NCI-H2196 (cell line): Measurements from ENCODE around the gene TGFBR2.

ENCODE experiments used
- DNase-seq: peaks from one replicate; lab custom pipeline; 2025; ENCODE audit not compliant: unreplicated experiment; lab: John Stamatoyannopoulos, UW

Gene TGFBR2

DNA sequence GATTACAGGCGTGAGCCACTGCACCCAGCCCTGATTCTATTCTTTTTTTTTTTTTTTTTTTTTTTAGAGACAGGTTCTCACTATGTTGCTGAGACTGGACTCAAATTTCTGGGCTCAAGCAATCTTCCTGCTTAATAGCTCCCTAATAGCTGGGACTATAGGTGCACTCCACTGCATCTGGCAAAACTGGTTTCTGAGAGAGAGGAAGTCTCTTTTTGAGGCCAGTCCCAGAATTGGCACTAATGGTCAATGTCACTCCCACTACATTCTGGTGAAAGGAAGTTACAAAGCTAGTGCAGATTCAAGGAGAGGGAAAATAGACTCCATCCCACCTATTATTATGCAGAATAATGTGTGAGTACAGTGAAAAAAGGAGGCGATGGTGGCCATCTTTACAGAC lies 5.8 kb upstream of the TGFBR2 start:
- no peak for DNase-seq

DNA sequence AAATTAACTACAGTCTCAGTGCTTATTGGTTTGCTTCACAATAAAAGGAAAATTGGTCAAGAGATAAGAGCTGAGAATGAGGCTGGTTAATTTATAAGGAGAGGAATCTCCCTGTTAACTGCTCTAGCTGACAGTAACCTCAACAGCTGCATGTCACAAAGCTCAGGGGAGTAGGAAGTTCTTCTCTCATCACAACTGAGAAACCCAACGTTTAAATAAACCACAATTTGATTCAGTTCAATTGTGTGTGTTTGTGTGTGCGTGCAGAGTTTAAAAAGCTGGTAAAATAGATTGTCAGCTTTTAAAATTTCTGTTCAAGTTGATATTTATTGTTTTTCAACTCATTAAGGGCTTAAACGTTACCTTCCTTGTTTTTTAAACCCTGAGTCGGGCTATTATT lies 3.5 kb upstream of the TGFBR2 start:
- DNase-seq: no peak

DNA sequence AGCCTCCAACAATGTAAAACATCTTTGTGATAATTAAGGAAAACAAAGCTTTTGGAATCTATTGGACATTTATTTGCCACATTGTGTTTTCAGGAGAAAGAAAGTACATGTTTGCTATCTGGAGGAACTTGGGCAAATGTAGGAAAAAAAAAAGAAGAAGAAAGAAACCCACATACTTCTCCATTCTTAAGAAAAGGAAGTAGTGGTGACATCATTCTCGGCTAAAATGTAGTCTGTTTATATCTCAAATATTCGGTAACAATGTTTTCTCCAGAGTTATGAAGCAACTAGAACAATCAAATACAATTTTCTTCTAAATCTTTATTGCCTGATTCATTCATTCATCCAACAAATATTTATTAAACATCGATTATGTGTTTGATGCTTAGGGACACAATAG lies 2.3 kb upstream of the TGFBR2 start:
- no peak for DNase-seq

DNA sequence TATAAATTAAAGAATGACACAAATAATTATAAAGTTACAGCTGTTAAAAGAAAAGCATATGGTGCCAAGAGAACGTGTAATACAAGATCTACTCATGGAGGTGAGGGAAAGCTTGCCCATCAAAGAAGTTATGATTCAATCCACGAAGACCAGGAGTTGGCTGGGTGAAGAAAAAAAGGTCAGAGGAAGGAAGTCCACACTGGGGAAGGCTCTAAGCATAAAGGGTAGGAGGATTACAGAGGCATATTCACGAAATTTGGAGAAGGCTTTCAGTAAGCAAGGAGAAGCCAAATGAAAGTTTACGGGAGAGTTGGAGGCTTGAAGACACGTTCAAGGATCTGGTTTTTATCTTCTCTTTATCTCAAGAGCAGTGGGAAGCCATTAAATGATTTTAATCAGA lies 1.8 kb upstream of the TGFBR2 start:
- no peak for DNase-seq

DNA sequence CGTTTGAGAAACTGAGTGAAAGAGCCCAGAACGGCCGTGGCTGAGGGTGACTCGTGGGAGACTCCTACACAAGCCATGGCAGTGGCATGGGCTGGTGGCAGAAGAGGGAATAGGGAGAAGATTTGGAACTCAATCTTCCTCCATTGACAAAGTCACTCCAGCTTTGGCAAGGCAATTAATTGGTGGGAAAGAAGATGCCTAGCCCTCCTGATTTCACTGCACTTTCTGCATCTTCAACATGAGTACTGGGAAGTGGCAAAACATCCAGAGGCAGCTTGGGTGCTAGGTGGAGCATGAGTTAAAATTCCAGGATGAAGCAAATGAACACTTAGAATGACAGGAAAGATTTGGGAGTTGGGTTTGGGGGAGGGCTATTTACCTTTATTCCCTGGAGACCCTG lies 1.4 kb upstream of the TGFBR2 start:
- no peak for DNase-seq

DNA sequence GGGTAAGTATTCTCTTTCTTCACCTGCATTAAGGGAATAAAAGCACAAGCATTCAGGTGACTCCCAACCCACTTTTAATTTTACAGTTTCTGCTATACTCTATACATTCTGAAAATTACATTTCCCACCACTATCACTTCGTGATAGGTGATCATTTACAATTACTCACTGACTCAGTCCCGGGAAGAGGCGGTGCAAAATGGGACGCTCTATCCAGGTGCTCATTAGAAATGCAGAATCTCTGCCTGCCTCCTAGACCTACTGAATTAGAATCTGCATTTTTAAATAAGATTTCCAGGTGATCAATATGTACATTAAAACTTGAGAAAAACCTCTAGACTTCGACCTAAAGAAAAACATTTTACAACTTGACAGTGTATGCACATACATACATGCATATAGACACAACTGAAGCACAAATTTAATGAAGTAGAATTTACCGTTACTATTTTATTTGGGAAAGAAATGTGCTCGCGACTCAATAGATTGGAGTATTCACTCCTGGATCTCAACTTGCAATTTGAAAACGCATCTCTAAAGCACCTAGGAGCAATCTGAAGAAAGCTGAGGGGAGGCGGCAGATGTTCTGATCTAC lies 598 bp upstream of the TGFBR2 start:
- no peak for DNase-seq

DNA sequence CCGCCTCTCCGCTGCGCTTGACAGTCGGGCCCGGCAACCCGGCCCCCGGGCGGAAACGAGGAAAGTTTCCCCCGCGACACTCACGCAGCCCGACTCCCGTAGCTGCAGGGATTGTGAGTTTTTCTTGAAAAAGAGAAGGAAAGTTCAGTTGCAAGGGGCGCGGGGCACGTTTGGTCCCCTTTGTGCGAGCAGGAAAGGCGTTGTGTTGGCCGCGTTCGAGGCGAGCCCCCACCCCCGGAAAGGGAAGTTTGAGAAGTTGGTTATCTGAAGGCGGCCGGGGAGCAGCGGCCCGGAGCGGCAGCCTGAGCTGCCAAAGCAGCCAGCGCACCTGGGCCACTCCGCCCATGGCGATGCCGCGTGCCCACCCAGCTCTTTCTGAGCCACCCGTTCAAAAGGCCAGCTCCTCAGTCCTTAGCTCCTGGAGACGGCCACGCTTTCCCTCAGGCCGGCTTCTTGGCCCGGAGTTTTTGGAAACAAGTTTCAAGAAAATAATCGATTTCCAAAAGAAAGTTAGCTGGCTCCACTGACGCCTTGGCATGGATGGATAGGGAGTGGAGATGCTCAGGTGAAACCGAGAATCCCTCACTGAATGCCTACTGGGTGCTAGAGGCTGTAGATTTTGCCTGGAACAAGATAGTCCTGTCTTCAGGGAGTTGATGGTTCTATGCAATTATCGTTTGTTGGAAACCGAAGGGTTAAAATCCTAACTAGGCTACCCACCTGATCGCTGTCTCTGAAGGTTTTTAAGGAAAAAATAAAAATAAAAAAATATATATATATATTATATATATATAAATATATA lies 832 bp downstream of the TGFBR2 start:
- DNase-seq: no peak

DNA sequence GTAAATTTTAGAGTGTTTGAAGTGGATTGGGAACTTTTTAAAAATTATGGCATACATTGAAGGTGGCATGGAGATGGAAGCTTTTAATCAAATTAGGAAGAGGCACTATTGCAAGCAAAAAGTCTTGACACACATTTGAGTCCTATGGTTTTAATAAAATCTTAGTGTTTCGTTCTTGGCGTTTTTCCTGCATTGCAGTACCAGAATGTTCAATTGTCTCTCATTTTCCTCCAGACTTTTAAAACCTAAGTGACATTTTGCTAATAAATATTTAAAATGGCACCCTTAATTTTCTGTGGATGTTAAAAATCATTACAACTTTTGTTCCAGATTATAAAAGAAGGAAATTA lies 2.2 kb downstream of the TGFBR2 start:
- DNase-seq: no peak

DNA sequence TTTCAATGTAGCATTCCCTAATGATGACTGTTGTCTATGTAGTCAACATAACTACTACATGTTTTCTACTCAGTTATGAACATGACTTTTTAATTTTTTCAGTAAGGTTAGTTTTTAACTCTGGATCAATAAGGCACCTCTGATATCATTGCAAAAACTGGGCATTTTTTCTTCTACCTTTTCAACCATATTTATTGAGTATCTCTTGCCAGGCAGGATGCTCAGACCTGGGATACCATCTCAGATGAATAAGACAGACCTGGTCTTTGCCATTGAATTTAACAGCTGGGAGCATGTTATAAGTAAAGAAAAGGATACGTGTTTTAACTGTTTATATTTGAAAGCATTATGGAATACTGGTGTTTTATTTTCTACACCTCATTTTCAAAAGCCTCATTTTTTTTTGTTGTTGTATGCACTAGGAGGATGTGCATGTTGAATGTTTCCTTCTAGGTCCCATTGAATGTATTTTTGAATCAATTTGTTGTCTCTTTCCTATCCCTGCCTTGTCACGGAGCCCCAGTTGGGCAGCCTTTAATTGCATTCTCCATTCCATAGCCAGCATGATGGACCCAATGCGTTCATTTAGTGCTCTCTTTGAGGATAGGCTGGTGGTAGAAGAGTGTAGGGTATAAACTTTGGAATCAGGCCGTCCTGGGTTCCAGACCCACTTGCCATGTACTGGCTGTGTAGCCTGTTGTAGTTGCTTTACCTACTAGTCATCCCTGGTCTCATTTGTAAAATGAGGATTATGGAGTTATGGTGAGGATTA lies 3.7 kb downstream of the TGFBR2 start:
- no peak for DNase-seq

DNA sequence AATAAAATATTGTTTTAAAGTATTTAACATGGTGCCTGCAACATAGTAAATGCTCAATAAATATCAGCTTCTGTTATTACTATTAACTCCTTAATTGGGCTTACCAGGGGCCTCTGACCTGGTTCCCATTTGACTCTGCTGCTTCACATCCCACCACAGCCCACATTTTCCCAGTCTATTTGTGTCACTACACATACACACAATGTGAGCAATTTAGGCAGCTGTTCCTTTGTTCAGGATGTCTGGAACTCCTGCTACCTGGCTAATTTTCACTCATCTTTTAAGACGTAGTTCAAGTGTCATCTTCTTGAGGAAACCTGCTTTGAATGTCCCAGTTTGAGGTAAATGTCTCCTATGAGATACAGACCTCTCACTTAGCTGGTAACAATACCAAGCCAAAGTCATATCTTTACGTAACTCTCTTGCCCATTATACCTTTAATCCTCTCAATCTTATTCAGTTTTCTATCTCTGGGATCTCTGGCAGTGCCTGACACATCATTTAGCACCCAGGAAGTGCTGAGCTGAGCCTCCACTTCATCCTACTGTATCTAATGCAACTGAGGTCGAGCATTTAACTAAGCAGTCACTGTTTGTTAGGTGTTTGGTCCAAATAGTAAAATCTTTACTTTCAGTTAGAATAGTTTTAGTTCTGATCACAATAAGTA lies 4.4 kb downstream of the TGFBR2 start:
- no peak for DNase-seq

DNA sequence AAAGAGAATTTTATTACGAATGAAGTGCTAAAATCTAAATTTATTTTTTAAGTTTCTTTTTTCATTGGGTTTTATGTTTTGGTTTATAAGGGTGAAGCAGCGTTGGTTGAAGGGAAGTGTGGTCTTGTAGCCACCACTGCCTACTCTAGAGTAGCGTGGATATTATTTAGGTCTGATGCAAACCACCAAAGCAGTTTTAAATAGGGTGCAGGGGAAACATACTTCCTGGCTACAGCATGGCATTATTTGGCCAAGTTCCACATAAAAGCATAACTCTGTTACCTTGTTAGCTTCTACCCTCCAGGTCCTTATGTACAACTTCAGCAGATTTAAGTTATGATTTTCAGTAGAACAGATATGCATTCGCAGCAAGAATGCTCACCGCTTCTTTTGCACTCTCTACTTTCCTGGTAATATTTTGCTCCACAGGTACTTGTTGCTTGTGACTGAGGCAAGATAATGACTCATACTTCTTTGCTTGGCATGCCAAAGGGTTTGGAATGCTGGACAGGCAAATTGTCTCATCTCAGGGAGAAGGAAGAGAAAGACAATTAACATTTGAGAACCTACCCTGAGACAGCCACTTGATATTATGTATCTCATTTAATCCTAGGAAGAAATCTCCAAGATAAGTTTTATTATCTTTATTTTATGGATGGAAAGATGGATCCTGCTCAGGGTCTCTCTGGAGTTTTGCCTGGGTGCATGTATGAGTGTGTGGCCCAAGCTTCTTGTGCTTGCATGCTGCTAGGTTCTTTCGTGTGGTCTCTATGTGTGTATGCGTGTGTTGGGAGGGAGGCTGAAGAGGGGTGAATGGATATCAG lies 5.4 kb downstream of the TGFBR2 start:
- DNase-seq: no peak

DNA sequence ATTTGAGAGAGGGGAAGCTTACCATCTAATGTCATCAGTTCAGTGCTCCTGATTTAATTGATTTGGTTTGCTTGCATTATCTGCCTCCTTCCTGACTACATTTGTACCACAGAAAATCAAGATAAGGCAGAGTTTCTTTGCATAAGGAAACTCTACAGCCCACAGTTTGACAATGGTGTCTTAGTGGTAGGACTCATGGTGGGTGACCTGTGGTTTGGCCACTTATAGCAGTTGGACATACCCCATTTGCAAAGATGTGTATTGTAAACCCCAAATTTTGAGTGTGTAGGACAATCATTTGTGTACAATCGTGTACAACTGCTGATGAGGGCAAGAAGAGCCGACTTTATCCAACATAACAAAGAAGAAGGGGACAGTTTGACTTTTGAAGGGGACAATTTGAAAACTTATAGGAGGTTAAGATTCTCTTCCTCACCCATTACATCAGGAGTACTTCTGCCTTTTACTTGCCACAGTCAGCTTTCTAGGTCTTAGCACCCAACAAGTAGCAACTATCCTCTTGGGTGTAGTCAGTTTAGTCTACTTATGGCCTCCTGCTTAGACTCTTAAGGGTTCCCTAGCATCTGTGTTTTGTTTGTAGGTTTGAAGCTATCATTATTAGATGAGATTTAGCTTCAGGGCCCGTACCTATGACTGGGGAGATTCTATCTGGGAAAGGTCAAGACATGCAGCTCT lies 6.2 kb downstream of the TGFBR2 start:
- no peak for DNase-seq

DNA sequence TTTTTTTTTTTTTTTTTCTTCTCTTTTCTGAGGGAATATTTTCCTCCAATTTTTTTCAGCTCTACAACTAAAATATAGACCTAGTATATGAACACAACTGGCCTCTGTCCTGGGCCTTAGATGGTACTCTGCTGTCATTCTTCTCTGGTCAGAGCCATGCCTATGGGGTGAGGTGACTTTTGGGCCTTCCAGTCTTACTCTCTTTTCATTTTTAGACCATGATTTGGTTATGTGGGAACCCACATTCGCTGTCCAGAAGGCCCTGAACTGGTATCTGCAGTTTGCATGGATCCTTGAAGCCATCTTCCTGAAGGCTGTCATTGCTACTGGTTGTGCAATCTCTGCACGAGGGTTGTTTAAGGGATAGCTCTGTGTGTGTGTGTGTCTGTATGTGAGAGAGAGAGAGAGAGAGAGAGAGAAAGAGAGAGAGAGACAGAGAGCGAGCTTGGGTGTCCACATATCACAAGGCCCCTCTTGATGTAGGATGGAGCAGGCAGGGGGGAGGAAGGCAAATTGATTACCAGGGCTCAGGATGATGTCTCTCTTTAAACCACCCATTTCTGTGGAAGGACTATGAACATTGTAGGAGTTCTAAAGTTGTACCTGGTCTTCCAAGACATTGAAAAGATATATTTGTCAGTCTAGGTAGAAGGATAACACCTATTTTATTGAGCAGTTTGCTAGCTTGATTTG lies 6.9 kb downstream of the TGFBR2 start:
- DNase-seq: no peak

DNA sequence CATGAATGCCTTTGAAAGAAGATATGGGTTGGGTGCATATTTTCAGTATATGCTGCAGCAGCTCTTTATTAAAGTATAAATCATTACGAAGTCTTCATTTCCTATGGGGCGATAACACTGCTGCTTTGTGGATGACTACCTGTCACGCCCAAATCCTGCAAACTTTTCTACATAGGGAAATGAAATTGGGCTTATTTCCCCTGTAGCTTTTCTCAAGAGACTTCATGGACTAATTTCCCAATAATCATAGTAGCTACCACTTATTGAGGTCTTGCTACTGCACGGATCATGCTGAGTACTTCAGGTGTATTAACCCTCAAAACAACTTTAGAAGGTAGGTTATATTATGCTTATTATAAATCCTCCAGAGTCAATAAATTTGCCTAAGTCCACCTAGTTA lies 8.0 kb downstream of the TGFBR2 start:
- DNase-seq: no peak

DNA sequence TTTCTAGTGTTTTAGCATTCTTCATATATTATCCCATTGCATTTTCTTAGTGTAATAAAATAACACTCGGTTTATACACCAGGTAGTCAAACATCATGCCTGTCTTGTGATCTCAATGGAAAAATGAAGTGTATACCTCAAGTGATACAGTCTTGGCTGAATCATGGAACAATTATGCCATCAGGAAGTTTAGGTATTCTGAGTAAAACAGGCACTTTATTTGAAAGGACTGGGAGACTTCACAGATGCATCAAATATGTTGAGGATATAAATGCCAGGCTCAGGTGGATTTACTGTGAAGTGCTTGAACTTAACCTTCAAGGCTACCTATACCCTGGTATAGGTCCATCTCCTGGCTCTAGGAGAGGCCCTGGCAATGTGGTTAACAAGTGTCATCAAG lies 8.5 kb downstream of the TGFBR2 start:
- no peak for DNase-seq

DNA sequence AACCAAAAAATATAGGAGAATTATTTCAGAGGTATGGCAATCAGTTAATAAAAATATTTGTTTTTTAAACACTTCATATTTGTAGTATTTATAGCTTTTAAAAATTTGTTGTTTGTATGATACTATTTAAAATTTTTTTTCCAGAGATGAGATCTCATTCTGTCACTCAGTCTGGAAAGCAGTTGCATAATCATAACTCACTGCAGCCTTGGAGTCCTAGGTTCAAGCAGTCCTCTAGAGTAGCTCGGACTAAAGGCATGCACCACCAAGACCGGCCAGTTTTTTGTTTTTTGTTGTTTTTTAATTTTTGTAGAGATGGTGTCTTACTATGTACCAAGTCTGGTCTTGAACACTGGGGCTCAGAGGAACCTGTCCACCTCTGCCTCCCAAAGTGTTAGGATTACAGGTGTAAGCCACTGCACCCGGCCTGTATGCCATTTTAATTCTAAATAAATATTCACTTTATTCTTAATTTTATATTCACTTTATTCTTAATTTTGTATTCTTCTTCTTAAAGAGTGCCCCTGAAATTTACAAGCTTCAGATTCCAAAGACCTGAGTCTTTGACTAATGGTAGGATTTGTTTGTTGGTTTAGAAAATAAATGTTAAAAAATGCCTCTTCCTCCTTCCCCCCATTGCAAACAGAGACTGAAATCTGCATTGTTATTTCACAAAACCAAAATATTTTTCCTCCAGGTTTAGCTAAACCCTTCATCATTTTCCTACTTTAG lies 9.4 kb downstream of the TGFBR2 start:
- no peak for DNase-seq

DNA sequence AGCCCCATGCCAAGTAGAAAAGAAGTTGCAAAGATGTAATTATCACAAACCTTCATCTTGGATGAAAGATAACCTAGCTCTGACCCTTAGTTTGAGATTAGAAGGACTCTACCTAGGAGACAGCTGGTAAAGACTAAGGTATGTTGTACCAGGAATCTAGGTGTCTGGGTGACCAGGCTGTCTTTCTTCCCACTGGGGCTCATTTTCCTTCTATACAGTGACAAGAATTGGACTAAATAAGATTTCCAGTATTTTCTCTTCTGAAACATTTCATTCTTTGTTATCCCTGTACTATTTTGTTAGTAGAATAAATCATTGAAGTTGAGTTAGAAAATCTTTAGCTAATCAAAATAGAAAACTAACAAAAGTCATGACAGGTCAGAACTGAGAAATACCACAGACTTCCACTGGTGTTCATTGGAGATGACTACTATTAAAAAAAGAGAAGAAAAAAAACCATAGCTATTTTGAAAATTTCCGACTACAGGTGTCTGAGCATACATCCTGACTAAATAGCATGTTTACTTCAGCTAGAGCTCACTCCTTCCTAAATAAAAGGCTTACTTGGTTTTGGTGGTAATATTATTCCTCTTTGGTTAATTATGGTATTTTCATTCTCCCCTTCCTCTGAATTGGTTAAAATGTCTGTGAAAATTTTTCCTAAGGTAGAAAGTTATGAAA lies 10.1 kb downstream of the TGFBR2 start:
- DNase-seq: no peak

DNA sequence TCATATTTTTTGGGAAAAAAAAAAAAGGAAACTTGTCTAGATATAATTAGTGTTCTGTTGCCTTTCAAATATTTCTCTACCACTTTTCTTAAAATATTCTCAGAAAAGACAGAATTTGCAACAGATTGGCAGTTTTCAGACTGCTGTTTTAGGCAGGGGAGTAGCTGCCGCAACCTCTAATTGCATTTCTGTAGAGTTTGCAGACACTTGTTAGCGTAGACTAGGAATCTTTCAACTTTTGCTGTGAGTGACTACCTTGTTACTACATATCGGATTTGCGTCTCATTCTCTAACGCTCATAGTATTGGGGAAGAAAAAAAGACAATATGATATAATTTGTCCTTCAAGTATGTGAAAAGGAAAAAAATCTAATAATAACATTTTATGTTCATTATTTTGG lies 10.7 kb downstream of the TGFBR2 start:
- DNase-seq: no peak

DNA sequence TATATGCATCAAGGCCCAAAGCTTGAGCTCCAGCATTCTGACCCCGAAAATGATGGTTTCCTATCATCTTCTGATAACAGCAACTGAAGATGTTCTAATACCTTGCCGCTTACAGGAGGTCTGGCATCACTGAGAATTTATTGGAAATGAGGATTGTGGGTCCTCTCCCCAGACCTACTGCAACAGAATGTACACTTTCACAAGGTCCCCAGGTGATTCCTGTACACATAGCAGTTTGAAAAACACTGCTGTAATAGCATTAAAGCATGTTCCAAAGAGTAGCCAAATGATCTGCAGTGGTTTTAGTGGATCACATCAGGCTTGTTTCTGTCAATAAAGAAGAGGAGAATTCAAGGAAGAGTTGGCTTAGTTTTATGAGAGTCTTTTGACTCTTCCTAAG lies 11.3 kb downstream of the TGFBR2 start:
- DNase-seq: no peak
